Endothelial cell of umbilical vein (primary cell): ENCODE measurements around the gene MRPS35. TPM values are rescaled to one million over a fixed set of nuclear protein-coding genes. Genes with fewer than 3 reads are reported as not detected.

Source experiments
- BruUV-seq: library from RNA; stranded (reverse); fragments of 400-500 nt; replicated peaks from 2 replicates; lab custom pipeline; 2021; lab: Mats Ljungman, UMichigan
- CTCF ChIA-PET: fragments of 300-600, 350-600 bp; sonication (Branson Sonifier 250); formaldehyde crosslinking; loops from one replicate; lab custom pipeline; 2021; ENCODE audit warnings: antibody characterized with exemption, inconsistent platforms; lab: Charles Lee
- POLR2A ChIA-PET: fragments of 300-600, 350-600 bp; sonication (Branson Sonifier 250); formaldehyde crosslinking; loops from one replicate; lab custom pipeline; 2021; ENCODE audit warnings: antibody characterized with exemption, inconsistent platforms; lab: Charles Lee
- DNase-seq: peaks from one replicate; pipeline ENCODE4 v3.0.0-alpha.2; 2011; ENCODE audit warnings: low read depth, low spot score
- FAIRE-seq: peaks from 2 replicates; lab custom pipeline; 2011; peaks lifted over from hg19 to GRCh38; lab: Jason Lieb, UNC
- H2AFZ ChIP-seq: 2 replicates; pipeline ENCODE4 v1.6.0; 2012; ENCODE audit warnings: low read depth, low read length, control low read depth, inconsistent platforms
- H3K27ac ChIP-seq: 2 replicates; pipeline ENCODE4 v1.5.1; 2011; ENCODE audit warnings: low read depth, mild to moderate bottlenecking, control low read depth, low read length, moderate library complexity; ENCODE audit not compliant: insufficient read depth
- H3K27me3 ChIP-seq, 2 experiments: 2 replicates each; pipeline versions ENCODE4 v1.6.0 to v1.6.1; 2011; ENCODE audit warnings: low read length in 2 of 2, mixed read lengths in 1 of 2; ENCODE audit not compliant: control insufficient read depth in 2 of 2, insufficient read depth in 2 of 2
- H3K36me3 ChIP-seq, 2 experiments: 2 replicates in 1 of 2; 3 replicates in 1 of 2; pipeline ENCODE4 v1.5.1; 2011; ENCODE audit warnings: low read length in 2 of 2, mild to moderate bottlenecking in 1 of 2, moderate library complexity in 1 of 2; ENCODE audit not compliant: control insufficient read depth in 2 of 2, insufficient read depth in 2 of 2; ENCODE audit errors: extremely low read depth in 1 of 2
- H3K4me1 ChIP-seq: 3 replicates; pipeline ENCODE4 v1.5.1; 2011; ENCODE audit warnings: mild to moderate bottlenecking, low read length; ENCODE audit not compliant: control insufficient read depth, insufficient read depth; ENCODE audit errors: extremely low read depth
- H3K4me2 ChIP-seq: 2 replicates; pipeline ENCODE4 v1.6.1; 2011; ENCODE audit warnings: low read length, control low read depth, mixed read lengths; ENCODE audit not compliant: insufficient read depth
- H3K4me3 ChIP-seq, 3 experiments: fragments of 200-600 bp in 1 of 3; sonication (generic), shearing (Covaris generic) in 1 of 3; replicated peaks in 1 of 3; 2 replicates each; pipeline ENCODE4 v1.5.1; 2011 to 2016; ENCODE audit warnings: control low read depth in 3 of 3, low read length in 3 of 3, mild to moderate bottlenecking in 2 of 3, inconsistent platforms in 1 of 3, low read depth in 1 of 3, moderate library complexity in 1 of 3; ENCODE audit not compliant: insufficient read depth in 1 of 3
- H3K79me2 ChIP-seq: 2 replicates; pipeline ENCODE4 v1.6.0; 2012; ENCODE audit warnings: low read length, inconsistent platforms; ENCODE audit not compliant: control insufficient read depth, insufficient read depth
- H3K9ac ChIP-seq: replicated peaks from 2 replicates; pipeline ENCODE3; 2011; ENCODE audit warnings: low read length, control low read depth; ENCODE audit not compliant: insufficient read depth; ENCODE audit errors: extremely low read depth
- H3K9me1 ChIP-seq: replicated peaks from 3 replicates; pipeline ENCODE4 v1.6.0; 2011; ENCODE audit warnings: mild to moderate bottlenecking, low read length; ENCODE audit not compliant: control insufficient read depth, insufficient read depth; ENCODE audit errors: extremely low read depth
- H3K9me3 ChIP-seq: replicated peaks from 2 replicates; pipeline ENCODE4 v1.5.1; 2012; ENCODE audit warnings: low read length, inconsistent platforms; ENCODE audit not compliant: control insufficient read depth, insufficient read depth
- H4K20me1 ChIP-seq: replicated peaks from 2 replicates; pipeline ENCODE3; 2011; ENCODE audit warnings: mild to moderate bottlenecking, low read length; ENCODE audit not compliant: control insufficient read depth, insufficient read depth; ENCODE audit errors: extremely low read depth
- EZH2 ChIP-seq: IDR thresholded peaks from 2 replicates; pipeline ENCODE4 v1.6.1; 2012; ENCODE audit warnings: borderline replicate concordance, low read depth, mild to moderate bottlenecking, moderate library complexity, low read length, inconsistent platforms; ENCODE audit not compliant: severe bottlenecking
- GATA2 ChIP-seq: IDR thresholded peaks from 2 replicates; pipeline ENCODE4 v1.7.0; 2011; ENCODE audit warnings: low read depth, mild to moderate bottlenecking, moderate library complexity, mixed read lengths, low read length; ENCODE audit not compliant: insufficient read length, insufficient read depth
- POLR2A ChIP-seq: IDR thresholded peaks from 2 replicates; pipeline ENCODE4 v1.6.1; 2012; ENCODE audit warnings: low read depth, mild to moderate bottlenecking, control low read depth, low read length
- POLR2AphosphoS5 ChIP-seq: IDR thresholded peaks from 2 replicates; pipeline ENCODE4 v1.6.1; 2012; ENCODE audit warnings: low read depth, mild to moderate bottlenecking, control low read depth, low read length, moderate library complexity; ENCODE audit not compliant: insufficient read depth
- dilution Hi-C: fragments of 300-500 bp; cut with MboI; formaldehyde crosslinking; loops from one replicate; pipeline ENCODE4 v1.15.0; 2019; ENCODE audit warnings: low sequenced_read_pairs; ENCODE audit not compliant: extremely low pct_ligation_motif_present
- intact Hi-C: fragments of 100-400 bp; cut with micrococcal nuclease; formaldehyde crosslinking; loops from one replicate; pipeline ENCODE4 v1.10.0; 2022
- polyA plus RNA-seq, 4 experiments: library from polyadenylated mRNA; depleted of rRNA in 3 of 4; stranded (reverse) in 3 of 4; unstranded in 1 of 4; fragments of >200 nt; gene quantifications; 2 replicates each; pipeline versions ENCODE4 v1.2.1 to v1.2.3, GENCODE V29; 2011 to 2012; ENCODE audit warnings: missing spikeins in 1 of 4
- total RNA-seq: library from RNA; stranded (reverse); gene quantifications from 2 replicates; pipeline ENCODE4 v1.2.3, GENCODE V29; 2021

Gene MRPS35
- total and polyA plus RNA-seq, 2 donors (not counting 3 experiments of a cell fraction or from before 2014, with no cell fraction given) = 22.7 to 38.6 TPM

DNA sequence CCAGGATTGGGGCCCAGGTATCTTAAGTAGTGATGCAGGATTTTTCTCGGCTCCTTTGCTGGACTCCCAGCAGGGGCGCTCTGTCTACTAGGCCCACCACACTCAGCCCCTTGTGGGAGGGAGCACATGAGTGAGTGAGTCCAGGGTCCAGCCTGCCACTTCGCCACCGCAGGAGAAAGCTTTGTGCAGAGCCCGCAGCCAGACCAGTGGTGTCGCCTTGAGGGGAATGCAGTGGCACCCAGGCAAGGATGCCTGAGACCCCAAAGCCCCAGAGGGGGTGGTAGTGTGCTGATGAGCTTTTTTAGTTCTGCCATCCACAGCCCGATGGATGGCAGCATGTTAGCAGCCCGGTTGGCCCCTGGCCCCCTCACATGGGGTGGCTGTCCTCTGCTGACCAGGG lies 5.4 kb upstream of the MRPS35 start:
- POLR2A ChIA-PET = no interaction called here
- dilution Hi-C loops = no loop called here

DNA sequence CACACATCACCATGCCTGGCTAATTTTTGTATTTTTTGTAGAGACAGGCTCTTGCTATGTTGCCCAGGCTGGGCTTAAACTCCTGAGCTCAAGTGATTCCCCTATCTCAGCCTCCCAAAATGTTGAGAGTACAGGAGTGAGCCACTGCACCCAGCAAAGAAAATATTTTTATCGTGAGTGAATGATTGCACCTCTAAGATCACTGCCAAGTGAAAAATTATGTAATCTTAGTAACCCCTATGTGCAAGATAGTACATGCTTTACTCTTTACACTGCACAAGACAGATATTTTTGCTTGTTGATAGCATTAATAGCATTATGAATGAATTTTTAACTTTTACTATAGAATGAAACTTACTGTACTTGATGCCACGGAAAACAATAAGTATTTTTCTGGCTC lies 3.4 kb upstream of the MRPS35 start:
- Histone ChIP-seq H3K4me2 (no peak overlapping the region), H3K4me3 (no peak overlapping the region), H3K9me3 (no peaks in the 10 kb centered on the region), H3K4me1 (peaks cover 8% of the 10 kb centered on the region), H4K20me1 (no peaks in the 10 kb centered on the region), H3K36me3 (no peaks in the 10 kb centered on the region), H3K9me1 (no peaks in the 10 kb centered on the region), H3K27me3 (no peaks in the 10 kb centered on the region), H3K79me2 (peaks cover 16% of the 10 kb centered on the region), H2AFZ (no peak overlapping the region), H3K27ac (no peak overlapping the region), H3K9ac (no peak overlapping the region)
- intact Hi-C loops (no loop called here), dilution Hi-C loops (no loop called here)
- no TSS peak for BruUV-seq
- POLR2A ChIA-PET = interaction anchor here (0.6 kb wide), 1 partner anchor 599 kb away, joined by 5 read pairs; no protein-coding TSS in a partner anchor
- DNase-seq (no peak), FAIRE-seq (no peak)
- TF ChIP-seq GATA2 = no peak
- no peak for TF ChIP-seq EZH2
- CTCF ChIA-PET = interaction anchor here (1.0 to 1.9 kb wide), 2 partner anchors 10 to 114 kb away, joined by 3 to 5 read pairs; partner anchors contain the start of gene REP15

More for the DNA sequence above, 5.4 kb upstream of the MRPS35 start:
- Histone ChIP-seq H4K20me1 (no peaks in the 10 kb centered on the region), H3K9me3 (no peaks in the 10 kb centered on the region), H3K9me1 (no peaks in the 10 kb centered on the region), H2AFZ (no peak overlapping the region), H3K4me1 (no peaks in the 10 kb centered on the region), H3K4me3 (no peak overlapping the region), H3K4me2 (no peak overlapping the region), H3K27ac (no peak overlapping the region), H3K79me2 (no peaks in the 10 kb centered on the region), H3K27me3 (no peaks in the 10 kb centered on the region), H3K9ac (no peak overlapping the region), H3K36me3 (no peaks in the 10 kb centered on the region)
- intact Hi-C loops = no loop called here
- no TSS peak for BruUV-seq
- TF ChIP-seq POLR2AphosphoS5 (no peak), EZH2 (no peak), POLR2A (no peak)
- CTCF ChIA-PET = interaction anchor here (0.8 to 3.2 kb wide), 4 partner anchors 28 to 690 kb away, joined by 3 to 26 read pairs (median 4); no protein-coding TSS in a partner anchor
- DNase-seq (no peak), FAIRE-seq (no peak)
